Gastrocnemius medialis (tissue), 4 donors: ENCODE measurements around the gene GNAQ.

Experiments used
- POLR2A ChIP-seq, 2 donors: fragments of 450-650 bp; IDR thresholded peaks; one replicate each; pipeline ENCODE4 v1.6.1; 2017; ENCODE audit warnings: antibody characterized with exemption in 2 of 2, mild to moderate bottlenecking in 2 of 2, moderate library complexity in 2 of 2
- TF ChIP-seq, protein P1 (sequence below), 5 experiments: fragments of 450-650 bp in 3 of 5; fragments of 200-600 bp in 2 of 5; sonication (generic) in 2 of 5; IDR thresholded peaks in 4 of 5; conservative IDR thresholded peaks in 1 of 5; 1 replicate in 4 of 5; 2 replicates in 1 of 5; pipeline ENCODE4 v1.5.1; 2016 to 2019; ENCODE audit warnings: antibody characterized with exemption in 5 of 5, mild to moderate bottlenecking in 3 of 5, moderate library complexity in 3 of 5

DNA sequence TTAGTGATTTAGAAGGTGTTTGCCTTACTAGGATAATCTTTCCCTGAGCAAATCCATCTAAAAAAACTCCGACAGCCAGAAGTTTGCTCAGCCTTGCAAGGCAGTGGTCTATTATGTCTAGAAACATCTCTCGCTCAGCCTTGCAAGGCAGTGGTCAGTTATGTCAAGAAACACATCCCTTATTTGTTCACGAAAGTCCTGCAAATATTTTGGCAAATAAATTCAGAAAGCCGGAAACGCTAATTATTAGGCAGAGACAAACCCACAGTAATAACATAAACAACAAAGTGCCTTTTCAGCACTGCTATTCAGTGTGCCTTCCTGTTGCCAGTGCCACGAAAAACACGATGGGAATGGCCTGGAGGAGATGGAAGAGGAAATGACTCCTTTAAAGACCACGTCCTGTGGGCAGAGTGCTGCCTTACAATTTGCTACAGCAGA is 184.5 kb downstream of the GNAQ start:
- TF ChIP-seq, protein P1, sequence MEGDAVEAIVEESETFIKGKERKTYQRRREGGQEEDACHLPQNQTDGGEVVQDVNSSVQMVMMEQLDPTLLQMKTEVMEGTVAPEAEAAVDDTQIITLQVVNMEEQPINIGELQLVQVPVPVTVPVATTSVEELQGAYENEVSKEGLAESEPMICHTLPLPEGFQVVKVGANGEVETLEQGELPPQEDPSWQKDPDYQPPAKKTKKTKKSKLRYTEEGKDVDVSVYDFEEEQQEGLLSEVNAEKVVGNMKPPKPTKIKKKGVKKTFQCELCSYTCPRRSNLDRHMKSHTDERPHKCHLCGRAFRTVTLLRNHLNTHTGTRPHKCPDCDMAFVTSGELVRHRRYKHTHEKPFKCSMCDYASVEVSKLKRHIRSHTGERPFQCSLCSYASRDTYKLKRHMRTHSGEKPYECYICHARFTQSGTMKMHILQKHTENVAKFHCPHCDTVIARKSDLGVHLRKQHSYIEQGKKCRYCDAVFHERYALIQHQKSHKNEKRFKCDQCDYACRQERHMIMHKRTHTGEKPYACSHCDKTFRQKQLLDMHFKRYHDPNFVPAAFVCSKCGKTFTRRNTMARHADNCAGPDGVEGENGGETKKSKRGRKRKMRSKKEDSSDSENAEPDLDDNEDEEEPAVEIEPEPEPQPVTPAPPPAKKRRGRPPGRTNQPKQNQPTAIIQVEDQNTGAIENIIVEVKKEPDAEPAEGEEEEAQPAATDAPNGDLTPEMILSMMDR (IDR thresholded peaks at IDR 0.05 in 4 of 5, conservative IDR thresholded peaks at IDR 0.05 in 1 of 5) = no peak
- no peak for TF ChIP-seq POLR2A (IDR thresholded peaks at IDR 0.05)
